Erythroblast (primary cell): ENCODE data around the gene INPP4B.

Experiments
- GATA1 ChIP-seq: IDR thresholded peaks from 2 replicates; pipeline ENCODE4 v1.6.1; 2011; ENCODE audit warnings: low read depth, mild to moderate bottlenecking, control low read depth, low read length, moderate library complexity
- POLR2A ChIP-seq: IDR thresholded peaks from 2 replicates; pipeline ENCODE4 v1.6.1; 2011; ENCODE audit warnings: mild to moderate bottlenecking, low read length

DNA sequence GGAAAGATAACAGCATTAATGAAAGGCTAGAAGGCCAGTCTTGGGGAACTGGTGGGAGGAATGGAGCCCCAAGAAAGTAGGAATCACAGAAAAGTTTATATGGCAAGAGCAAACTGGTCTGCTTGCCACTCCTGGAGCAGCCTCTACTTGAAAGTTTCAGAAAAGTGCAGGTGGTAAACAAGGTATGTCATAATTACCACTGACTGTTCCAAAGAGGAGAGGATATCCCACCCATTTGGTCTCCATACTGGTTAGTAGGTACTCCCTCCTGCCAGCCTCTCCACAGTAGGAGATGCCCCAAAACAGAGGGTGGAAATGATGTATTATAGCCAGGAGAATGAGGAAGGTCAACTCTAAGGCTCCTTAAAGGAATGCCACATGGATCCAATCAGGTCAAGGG lies 145.1 kb downstream of the INPP4B start:
- no peak for TF ChIP-seq POLR2A
- no peak for TF ChIP-seq GATA1
